ENCODE measurements around the gene PHF21B.

DNA sequence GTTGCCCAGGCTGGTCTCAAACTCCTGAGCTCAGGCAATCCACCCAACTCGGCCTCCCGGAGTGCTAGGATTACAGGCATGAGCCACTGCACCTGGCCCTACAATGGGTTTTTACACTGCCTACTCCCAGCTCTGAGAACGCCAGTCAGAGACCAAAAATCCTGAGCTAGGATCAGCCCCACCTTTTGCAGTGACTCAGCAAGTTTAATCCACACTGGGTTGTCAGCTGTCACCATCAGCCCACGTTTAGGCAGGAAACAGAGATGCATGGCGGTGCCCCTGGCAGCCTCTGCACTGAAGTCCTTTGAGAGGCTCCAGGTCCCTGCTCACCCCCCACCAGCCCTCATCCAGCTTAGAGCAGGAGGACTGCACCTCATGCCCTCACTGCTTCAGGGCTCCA lies 139.8 kb downstream of the PHF21B start:
- TF ChIP-seq, protein P1, sequence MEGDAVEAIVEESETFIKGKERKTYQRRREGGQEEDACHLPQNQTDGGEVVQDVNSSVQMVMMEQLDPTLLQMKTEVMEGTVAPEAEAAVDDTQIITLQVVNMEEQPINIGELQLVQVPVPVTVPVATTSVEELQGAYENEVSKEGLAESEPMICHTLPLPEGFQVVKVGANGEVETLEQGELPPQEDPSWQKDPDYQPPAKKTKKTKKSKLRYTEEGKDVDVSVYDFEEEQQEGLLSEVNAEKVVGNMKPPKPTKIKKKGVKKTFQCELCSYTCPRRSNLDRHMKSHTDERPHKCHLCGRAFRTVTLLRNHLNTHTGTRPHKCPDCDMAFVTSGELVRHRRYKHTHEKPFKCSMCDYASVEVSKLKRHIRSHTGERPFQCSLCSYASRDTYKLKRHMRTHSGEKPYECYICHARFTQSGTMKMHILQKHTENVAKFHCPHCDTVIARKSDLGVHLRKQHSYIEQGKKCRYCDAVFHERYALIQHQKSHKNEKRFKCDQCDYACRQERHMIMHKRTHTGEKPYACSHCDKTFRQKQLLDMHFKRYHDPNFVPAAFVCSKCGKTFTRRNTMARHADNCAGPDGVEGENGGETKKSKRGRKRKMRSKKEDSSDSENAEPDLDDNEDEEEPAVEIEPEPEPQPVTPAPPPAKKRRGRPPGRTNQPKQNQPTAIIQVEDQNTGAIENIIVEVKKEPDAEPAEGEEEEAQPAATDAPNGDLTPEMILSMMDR (IDR thresholded peaks at IDR 0.05): no peak
- no peak for TF ChIP-seq POLR2A (IDR thresholded peaks at IDR 0.05)
